Osteocyte (in vitro differentiated cells): ENCODE results near the gene LRFN5. TPM values are rescaled to one million over a fixed set of nuclear protein-coding genes. Genes with fewer than 3 reads are reported as not detected.
"Not testable (repeated sequence)": the region's sequence is repeated elsewhere in the genome, so short reads cannot be mapped to it uniquely, and the experiment has no call there.

Experiments used
- DNase-seq: peaks from one replicate; pipeline ENCODE4 v3.0.0; 2021; ENCODE audit warnings: mixed read lengths; ENCODE audit not compliant: unreplicated experiment; ENCODE audit errors: extremely low spot score
- H3K27ac Mint-ChIP-seq: one replicate; pipeline ENCODE4 v1.8.0; 2021; ENCODE audit warnings: mild to moderate bottlenecking, mixed read lengths; ENCODE audit not compliant: unreplicated experiment
- H3K27me3 Mint-ChIP-seq: one replicate; pipeline ENCODE4 v1.8.0; 2021; ENCODE audit warnings: mixed read lengths; ENCODE audit not compliant: unreplicated experiment
- H3K36me3 Mint-ChIP-seq: one replicate; pipeline ENCODE4 v1.8.0; 2021; ENCODE audit warnings: mixed read lengths; ENCODE audit not compliant: unreplicated experiment
- H3K4me1 Mint-ChIP-seq: one replicate; pipeline ENCODE4 v1.8.0; 2021; ENCODE audit warnings: mixed read lengths; ENCODE audit not compliant: unreplicated experiment
- H3K4me3 Mint-ChIP-seq: one replicate; pipeline ENCODE4 v1.8.0; 2021; ENCODE audit warnings: mild to moderate bottlenecking, moderate library complexity, mixed read lengths; ENCODE audit not compliant: unreplicated experiment
- H3K9me3 Mint-ChIP-seq: one replicate; pipeline ENCODE4 v1.8.0; 2021; ENCODE audit warnings: mixed read lengths; ENCODE audit not compliant: unreplicated experiment
- total RNA-seq: library from RNA; stranded (reverse); gene quantifications from 2 replicates; pipeline ENCODE4 v1.2.1, GENCODE V29; 2021
- TF ChIP-seq, protein P1 (sequence below): fragments of 200-600 bp; sonication (generic); IDR thresholded peaks from 2 replicates; pipeline ENCODE4 v1.5.0; 2021; ENCODE audit warnings: antibody characterized with exemption, mild to moderate bottlenecking, moderate library complexity

LRFN5 gene
- total RNA-seq, 1 donor from 2014 or later: 0.16 TPM

DNA sequence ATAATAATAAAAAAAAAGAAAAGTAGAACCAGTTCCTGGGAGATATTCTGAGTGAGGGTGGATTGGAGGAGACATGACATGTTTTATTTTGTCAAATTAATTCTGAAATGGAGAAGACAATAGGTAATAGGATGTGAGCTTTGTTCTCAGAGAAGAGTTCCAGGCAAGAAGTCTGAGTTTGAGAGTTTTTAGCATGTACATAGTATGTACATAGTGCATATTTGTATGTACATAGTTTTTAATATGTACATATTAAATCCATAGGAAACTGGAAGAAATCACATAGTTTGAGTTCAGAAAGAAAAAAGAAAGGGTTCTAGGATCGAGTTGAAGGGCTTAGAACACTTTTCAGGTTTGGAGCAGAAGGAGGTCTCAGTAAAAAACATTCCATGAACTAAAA lies 47.5 kb downstream of the LRFN5 start:
- H3K9me3 Mint-ChIP-seq: no peaks in the 10 kb centered on the region
- H3K27ac Mint-ChIP-seq: no peak overlapping the region
- no peaks in the 10 kb centered on the region for H3K36me3 Mint-ChIP-seq
- no peak overlapping the region for H3K4me3 Mint-ChIP-seq
- no peak for DNase-seq
- no peaks in the 10 kb centered on the region for H3K27me3 Mint-ChIP-seq
- TF ChIP-seq, protein P1, sequence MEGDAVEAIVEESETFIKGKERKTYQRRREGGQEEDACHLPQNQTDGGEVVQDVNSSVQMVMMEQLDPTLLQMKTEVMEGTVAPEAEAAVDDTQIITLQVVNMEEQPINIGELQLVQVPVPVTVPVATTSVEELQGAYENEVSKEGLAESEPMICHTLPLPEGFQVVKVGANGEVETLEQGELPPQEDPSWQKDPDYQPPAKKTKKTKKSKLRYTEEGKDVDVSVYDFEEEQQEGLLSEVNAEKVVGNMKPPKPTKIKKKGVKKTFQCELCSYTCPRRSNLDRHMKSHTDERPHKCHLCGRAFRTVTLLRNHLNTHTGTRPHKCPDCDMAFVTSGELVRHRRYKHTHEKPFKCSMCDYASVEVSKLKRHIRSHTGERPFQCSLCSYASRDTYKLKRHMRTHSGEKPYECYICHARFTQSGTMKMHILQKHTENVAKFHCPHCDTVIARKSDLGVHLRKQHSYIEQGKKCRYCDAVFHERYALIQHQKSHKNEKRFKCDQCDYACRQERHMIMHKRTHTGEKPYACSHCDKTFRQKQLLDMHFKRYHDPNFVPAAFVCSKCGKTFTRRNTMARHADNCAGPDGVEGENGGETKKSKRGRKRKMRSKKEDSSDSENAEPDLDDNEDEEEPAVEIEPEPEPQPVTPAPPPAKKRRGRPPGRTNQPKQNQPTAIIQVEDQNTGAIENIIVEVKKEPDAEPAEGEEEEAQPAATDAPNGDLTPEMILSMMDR: no peak
- no peaks in the 10 kb centered on the region for H3K4me1 Mint-ChIP-seq

DNA sequence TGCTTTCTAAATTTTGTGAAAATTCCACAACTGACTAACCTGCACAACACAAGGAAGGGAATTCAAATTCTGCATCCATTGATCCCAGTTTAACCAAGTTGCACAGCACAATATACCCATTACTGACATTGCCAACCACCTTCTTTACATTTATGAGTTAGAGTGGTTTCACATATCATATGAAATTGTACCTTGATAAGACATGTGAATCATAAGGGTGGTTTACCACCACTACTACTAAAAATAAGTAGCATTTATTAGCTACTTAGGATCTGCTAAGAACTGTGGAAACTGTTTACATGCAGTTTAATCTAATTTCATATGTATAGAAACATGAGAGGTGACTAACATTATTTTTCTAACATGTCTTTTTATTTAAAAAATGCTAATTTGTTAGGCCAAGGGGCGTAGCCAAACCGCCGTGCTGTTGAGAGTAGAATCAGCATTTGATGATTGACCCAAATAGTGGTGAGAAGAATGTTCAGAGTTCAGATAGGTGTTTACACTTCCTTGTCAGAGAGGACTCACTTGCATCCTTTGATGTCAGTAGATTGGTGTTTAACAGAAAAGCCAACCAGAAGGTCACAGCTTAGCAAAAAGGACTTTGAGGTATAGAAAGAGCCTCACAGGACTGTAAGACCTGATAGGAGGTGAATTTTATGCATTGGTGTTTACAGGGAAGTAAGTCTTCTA lies 56.2 kb downstream of the LRFN5 start:
- no peaks in the 10 kb centered on the region for H3K27me3 Mint-ChIP-seq
- DNase-seq: no peak
- no peaks in the 10 kb centered on the region for H3K36me3 Mint-ChIP-seq
- no peak overlapping the region for H3K4me3 Mint-ChIP-seq
- H3K27ac Mint-ChIP-seq: no peak overlapping the region
- no peaks in the 10 kb centered on the region for H3K4me1 Mint-ChIP-seq
- TF ChIP-seq, protein P1: no peak
- H3K9me3 Mint-ChIP-seq: no peaks in the 10 kb centered on the region

DNA sequence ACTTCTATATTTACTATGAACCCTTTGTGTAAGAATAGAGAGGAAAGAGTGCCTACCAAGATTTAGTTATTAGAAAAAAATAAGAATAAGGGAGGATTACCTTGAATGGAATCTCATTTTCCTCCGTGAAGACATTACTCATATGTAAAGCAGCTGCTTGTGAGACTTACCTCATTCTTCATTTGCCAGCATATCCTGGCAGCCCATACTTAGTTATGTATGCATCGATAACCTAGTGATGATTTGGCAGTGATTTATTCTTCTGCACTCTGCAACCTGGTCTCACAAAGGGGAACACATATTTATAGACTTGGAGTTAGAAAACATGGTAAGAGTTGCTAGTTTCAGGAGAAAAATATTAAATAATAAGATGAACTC lies 56.8 kb downstream of the LRFN5 start:
- Mint-ChIP-seq H3K4me3 (no peak overlapping the region), H3K36me3 (no peaks in the 10 kb centered on the region), H3K4me1 (no peaks in the 10 kb centered on the region), H3K27ac (no peak overlapping the region), H3K27me3 (no peaks in the 10 kb centered on the region), H3K9me3 (no peaks in the 10 kb centered on the region)
- TF ChIP-seq, protein P1: no peak
- no peak for DNase-seq

DNA sequence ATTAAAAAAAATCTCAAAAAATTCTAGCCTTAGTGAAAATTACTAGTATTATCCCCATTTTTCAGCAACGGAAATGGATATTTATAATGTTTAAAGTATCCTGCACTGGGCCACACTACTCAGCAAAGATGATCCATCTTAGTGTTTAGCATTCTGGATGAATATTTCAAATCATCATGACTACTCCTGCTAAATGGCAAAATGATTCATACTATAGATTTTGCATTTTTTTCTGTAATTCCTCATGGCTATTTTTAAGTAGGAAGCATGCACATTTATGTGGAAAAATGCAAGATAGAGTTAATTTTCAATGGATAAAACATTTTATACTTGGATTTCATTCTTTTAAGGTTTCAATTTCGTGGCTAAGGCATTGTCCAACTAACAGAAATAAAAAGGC lies 59.6 kb downstream of the LRFN5 start:
- Mint-ChIP-seq H3K4me3 (no peak overlapping the region), H3K4me1 (no peaks in the 10 kb centered on the region), H3K27me3 (no peaks in the 10 kb centered on the region), H3K27ac (no peak overlapping the region), H3K36me3 (no peaks in the 10 kb centered on the region), H3K9me3 (no peaks in the 10 kb centered on the region)
- TF ChIP-seq, protein P1: no peak
- DNase-seq: no peak

DNA sequence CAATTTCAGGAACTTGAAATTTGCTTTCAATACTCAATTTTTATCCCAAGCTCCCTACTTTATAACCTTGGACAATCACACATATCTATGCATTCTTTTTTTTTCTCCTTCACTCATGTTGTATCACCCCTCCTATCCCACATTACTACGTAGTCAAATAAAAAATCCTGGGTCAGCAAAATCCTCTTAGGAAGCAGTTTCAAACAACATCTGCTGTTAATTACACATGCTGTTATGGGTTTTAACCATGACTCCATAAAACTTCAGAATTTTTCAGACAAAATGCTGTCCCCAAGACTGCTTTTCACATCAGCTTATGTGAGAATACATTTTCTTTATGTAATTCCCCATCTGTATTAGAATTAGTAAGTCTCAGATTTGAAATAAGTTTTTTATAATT lies 61.7 kb downstream of the LRFN5 start:
- Mint-ChIP-seq H3K36me3 (no peaks in the 10 kb centered on the region), H3K4me1 (no peaks in the 10 kb centered on the region), H3K27me3 (no peaks in the 10 kb centered on the region), H3K4me3 (no peak overlapping the region), H3K27ac (no peak overlapping the region), H3K9me3 (no peaks in the 10 kb centered on the region)
- TF ChIP-seq, protein P1: no peak
- DNase-seq: no peak

DNA sequence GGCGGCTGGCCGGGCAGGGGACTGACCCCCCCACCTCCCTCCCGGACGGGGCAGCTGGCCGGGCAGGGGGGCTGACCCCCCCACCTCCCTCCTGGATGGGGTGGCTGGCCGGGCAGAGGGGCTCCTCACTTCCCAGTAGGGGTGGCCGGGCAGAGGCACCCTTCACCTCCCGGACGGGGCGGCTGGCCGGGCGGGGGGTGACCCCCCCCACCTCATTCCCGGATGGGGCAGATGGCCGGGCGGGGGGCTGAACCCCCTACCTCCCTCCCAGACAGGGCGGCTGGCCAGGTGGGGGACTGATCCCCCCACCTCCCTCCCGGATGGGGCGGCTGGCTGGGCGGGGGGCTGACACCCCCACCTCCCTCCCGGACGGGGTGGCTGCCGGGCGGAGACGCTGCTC lies 66.9 kb downstream of the LRFN5 start:
- H3K4me1 Mint-ChIP-seq, H3K4me3 Mint-ChIP-seq, H3K27ac Mint-ChIP-seq, H3K36me3 Mint-ChIP-seq, H3K27me3 Mint-ChIP-seq, H3K9me3 Mint-ChIP-seq: not testable (repeated sequence)
- DNase-seq: peak; percentile 82

DNA sequence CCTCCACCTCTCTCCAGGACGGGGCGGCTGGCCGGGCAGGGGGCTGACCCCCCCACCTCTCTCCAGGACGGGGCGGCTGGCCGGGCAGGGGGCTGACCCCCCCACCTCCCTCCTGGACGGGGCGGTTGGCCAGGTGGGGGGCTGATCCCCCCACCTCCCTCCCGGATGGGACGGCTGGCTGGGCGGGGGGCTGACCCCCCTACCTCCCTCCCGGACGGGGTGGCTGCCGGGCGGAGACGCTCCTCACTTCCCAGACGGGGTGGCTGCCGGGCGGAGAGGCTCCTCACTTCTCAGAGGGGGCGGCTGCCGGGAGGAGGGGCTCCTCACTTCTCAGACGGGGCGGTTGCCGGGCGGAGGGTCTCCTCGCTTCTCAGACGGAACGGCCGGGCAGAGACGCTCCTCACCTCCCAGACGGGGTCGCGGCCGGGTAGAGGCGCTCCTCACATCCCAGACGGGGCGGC lies 67.9 kb downstream of the LRFN5 start:
- H3K27ac Mint-ChIP-seq, H3K36me3 Mint-ChIP-seq, DNase-seq, H3K4me3 Mint-ChIP-seq, H3K27me3 Mint-ChIP-seq, H3K9me3 Mint-ChIP-seq, H3K4me1 Mint-ChIP-seq: not testable (repeated sequence)
